ENCODE results near the gene SLC27A2. TPM values are rescaled to one million over a fixed set of nuclear protein-coding genes. Genes with fewer than 3 reads are reported as not detected.

The SLC27A2 gene
- total RNA-seq, 4 donors from 2014 or later: 1.1 to 10.3 (median 6.6) TPM

DNA sequence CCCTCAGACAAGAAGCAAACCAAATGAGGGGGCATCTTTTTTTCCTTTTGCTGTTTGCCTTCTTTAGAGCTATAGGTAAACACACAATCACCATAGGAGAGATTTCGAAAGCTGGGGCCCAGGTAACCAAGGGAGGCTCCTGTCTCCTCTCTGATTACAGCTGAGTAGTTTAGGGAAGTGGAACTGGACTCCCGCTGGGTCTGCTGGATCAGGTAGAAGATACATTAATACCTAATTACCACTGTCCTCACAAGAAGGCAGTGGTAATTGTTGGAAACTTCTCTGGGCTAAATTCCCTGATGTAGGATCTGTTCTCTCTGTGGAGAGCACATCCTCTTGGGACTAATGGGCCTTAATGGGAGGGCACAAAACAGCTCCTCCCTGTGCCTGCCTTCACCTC lies 50.8 kb downstream of the SLC27A2 start:
- intact Hi-C loops (cut with DNase I): no loop called here
- DNase-seq: no peak
- H3K27me3 ChIP-seq: no peaks in the 10 kb centered on the region
- TF ChIP-seq, protein P1, sequence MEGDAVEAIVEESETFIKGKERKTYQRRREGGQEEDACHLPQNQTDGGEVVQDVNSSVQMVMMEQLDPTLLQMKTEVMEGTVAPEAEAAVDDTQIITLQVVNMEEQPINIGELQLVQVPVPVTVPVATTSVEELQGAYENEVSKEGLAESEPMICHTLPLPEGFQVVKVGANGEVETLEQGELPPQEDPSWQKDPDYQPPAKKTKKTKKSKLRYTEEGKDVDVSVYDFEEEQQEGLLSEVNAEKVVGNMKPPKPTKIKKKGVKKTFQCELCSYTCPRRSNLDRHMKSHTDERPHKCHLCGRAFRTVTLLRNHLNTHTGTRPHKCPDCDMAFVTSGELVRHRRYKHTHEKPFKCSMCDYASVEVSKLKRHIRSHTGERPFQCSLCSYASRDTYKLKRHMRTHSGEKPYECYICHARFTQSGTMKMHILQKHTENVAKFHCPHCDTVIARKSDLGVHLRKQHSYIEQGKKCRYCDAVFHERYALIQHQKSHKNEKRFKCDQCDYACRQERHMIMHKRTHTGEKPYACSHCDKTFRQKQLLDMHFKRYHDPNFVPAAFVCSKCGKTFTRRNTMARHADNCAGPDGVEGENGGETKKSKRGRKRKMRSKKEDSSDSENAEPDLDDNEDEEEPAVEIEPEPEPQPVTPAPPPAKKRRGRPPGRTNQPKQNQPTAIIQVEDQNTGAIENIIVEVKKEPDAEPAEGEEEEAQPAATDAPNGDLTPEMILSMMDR (IDR thresholded peaks at IDR 0.05): no peak
- no peak for TF ChIP-seq POLR2A (IDR thresholded peaks at IDR 0.05)
- H3K4me3 ChIP-seq (replicated peaks in 1 of 3): no peak overlapping the region
- H3K9me3 ChIP-seq: no peaks in the 10 kb centered on the region
- H3K27ac ChIP-seq: no peak overlapping the region
- H3K36me3 ChIP-seq: no peaks in the 10 kb centered on the region
- WGBS, 2 donors: 92 to 96% methylated on average over 2 of the region's 2 CpGs
- peaks cover 0 to 7% of the 10 kb centered on the region in 2 donors for H3K4me1 ChIP-seq

GRCh38 chr15:50233192-50233736 lies 51.3 kb downstream of the SLC27A2 start:
- intact Hi-C loops (cut with DNase I): no loop called here
- no peaks in the 10 kb centered on the region for H3K27me3 ChIP-seq

DNA sequence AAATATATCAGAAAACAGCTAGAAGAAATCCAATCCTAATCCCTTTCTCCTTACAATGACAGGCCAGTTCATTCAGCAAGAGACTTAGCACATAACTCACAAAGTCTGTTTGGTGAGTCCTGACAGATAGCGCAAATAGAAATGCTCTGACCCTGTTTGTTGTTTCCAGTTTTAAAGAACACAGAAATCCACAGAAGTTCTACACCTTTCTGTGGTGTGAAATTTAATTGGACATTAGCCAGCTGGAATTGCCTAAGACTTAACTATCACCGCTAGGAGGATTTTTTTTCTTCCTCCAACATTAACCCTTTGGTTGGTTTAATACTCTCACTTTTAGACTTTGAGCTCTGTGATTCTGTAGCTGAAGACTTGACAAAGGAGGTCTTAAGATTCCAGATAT lies 52.8 kb downstream of the SLC27A2 start:
- no peaks in the 10 kb centered on the region for H3K27me3 ChIP-seq
- WGBS, 2 donors: 67 to 73% methylated on average over 2 of the region's 2 CpGs
- H3K27ac ChIP-seq: no peak overlapping the region
- TF ChIP-seq POLR2A (IDR thresholded peaks at IDR 0.05): no peak
- TF ChIP-seq, protein P1 (IDR thresholded peaks at IDR 0.05): no peak
- peaks cover 0 to 6% of the 10 kb centered on the region in 2 donors for H3K4me1 ChIP-seq
- DNase-seq: no peak
- H3K4me3 ChIP-seq (replicated peaks in 1 of 3): no peak overlapping the region
- no peaks in the 10 kb centered on the region for H3K9me3 ChIP-seq
- no peaks in the 10 kb centered on the region for H3K36me3 ChIP-seq
- intact Hi-C loops (cut with DNase I): no loop called here

More at GRCh38 chr15:50233192-50233736, 51.3 kb downstream of the SLC27A2 start:
- H3K36me3 ChIP-seq: no peaks in the 10 kb centered on the region
- no peak for DNase-seq
- no peak overlapping the region for H3K27ac ChIP-seq
- H3K4me1 ChIP-seq: peaks cover 0 to 6% of the 10 kb centered on the region in 2 donors
- TF ChIP-seq, protein P1 (IDR thresholded peaks at IDR 0.05): no peak
- TF ChIP-seq POLR2A (IDR thresholded peaks at IDR 0.05): no peak
- no peaks in the 10 kb centered on the region for H3K9me3 ChIP-seq
- H3K4me3 ChIP-seq (replicated peaks in 1 of 3): no peak overlapping the region

DNA sequence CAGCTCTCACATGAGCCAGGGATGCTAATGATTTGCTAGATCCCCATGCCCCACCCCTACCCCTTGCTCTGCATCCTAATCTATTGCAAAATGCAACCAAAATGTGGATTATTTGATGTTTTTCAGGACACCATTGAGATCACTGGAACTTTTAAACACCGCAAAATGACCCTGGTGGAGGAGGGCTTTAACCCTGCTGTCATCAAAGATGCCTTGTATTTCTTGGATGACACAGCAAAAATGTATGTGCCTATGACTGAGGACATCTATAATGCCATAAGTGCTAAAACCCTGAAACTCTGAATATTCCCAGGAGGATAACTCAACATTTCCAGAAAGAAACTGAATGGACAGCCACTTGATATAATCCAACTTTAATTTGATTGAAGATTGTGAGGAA lies 53.8 kb downstream of the SLC27A2 start:
- H3K27ac ChIP-seq: no peak overlapping the region
- DNase-seq: no peak
- no peaks in the 10 kb centered on the region for H3K9me3 ChIP-seq
- H3K36me3 ChIP-seq: no peaks in the 10 kb centered on the region
- TF ChIP-seq, protein P1 (IDR thresholded peaks at IDR 0.05): no peak
- TF ChIP-seq POLR2A (IDR thresholded peaks at IDR 0.05): no peak
- H3K4me3 ChIP-seq (replicated peaks in 1 of 3): no peak overlapping the region
- H3K4me1 ChIP-seq: peaks cover 0 to 6% of the 10 kb centered on the region in 2 donors
- intact Hi-C loops (cut with DNase I): no loop called here
- H3K27me3 ChIP-seq: no peaks in the 10 kb centered on the region
- WGBS, 2 donors: 93% methylated on average over 1 of the region's 1 CpG

GRCh38 chr15:50236433-50236832 lies 54.4 kb downstream of the SLC27A2 start:
- Histone ChIP-seq H3K27ac (no peak overlapping the region), H3K27me3 (no peaks in the 10 kb centered on the region), H3K4me3 (replicated peaks in 1 of 3) (no peak overlapping the region), H3K36me3 (no peaks in the 10 kb centered on the region), H3K9me3 (no peaks in the 10 kb centered on the region), H3K4me1 (peaks cover 0 to 4% of the 10 kb centered on the region in 2 donors)
- intact Hi-C loops (cut with DNase I): no loop called here
- no peak for TF ChIP-seq POLR2A (IDR thresholded peaks at IDR 0.05)
- TF ChIP-seq, protein P1 (IDR thresholded peaks at IDR 0.05): no peak
- 92 to 97% methylated on average over 9 of the region's 9 CpGs for WGBS, 2 donors
- no peak for DNase-seq
